GM18498 (cell line): ENCODE data around the gene MAPK10.
"Not testable (repeated sequence)": the region's sequence is repeated elsewhere in the genome, so short reads cannot be mapped to it uniquely, and the experiment has no call there.

Experiments used
- ATAC-seq: cut with Tn5 transposase; IDR thresholded peaks from one replicate; pipeline ENCODE4 v1.9.1; 2021; ENCODE audit warnings: mild to moderate bottlenecking, moderate library complexity; ENCODE audit not compliant: unreplicated experiment

The MAPK10 gene

GRCh38 chr4:86117705-86118302 lies 242.0 kb downstream of the MAPK10 start:
- no peak for ATAC-seq

- no peak for ATAC-seq
Observed at GRCh38 chr4:86114563-86114962, 245.3 kb downstream of the MAPK10 start.

- no peak for ATAC-seq
Observed at GRCh38 chr4:86108834-86109233, 251.0 kb downstream of the MAPK10 start.

GRCh38 chr4:86108137-86108536 lies 251.7 kb downstream of the MAPK10 start:
- ATAC-seq: no peak

- no peak for ATAC-seq
Observed at GRCh38 chr4:86107112-86107511, 252.7 kb downstream of the MAPK10 start.

- no peak for ATAC-seq
Observed at GRCh38 chr4:86106475-86106874, 253.4 kb downstream of the MAPK10 start.

- no peak for ATAC-seq
Observed at GRCh38 chr4:86101841-86102240, 258.0 kb downstream of the MAPK10 start.

- no peak for ATAC-seq
Observed at GRCh38 chr4:86101410-86101809, 258.4 kb downstream of the MAPK10 start.

GRCh38 chr4:86100539-86101215 lies 259.2 kb downstream of the MAPK10 start:
- ATAC-seq: no peak

GRCh38 chr4:86099348-86099747 lies 260.5 kb downstream of the MAPK10 start:
- no peak for ATAC-seq

- ATAC-seq: no peak
Observed at GRCh38 chr4:86098691-86099090, 261.2 kb downstream of the MAPK10 start.

GRCh38 chr4:86096373-86096772 lies 263.5 kb downstream of the MAPK10 start:
- no peak for ATAC-seq

GRCh38 chr4:86092684-86093083 lies 267.2 kb downstream of the MAPK10 start:
- no peak for ATAC-seq

GRCh38 chr4:86091201-86091600 lies 268.7 kb downstream of the MAPK10 start:
- no peak for ATAC-seq

GRCh38 chr4:86089781-86090323 lies 270.0 kb downstream of the MAPK10 start:
- no peak for ATAC-seq

GRCh38 chr4:86089053-86089452 lies 270.8 kb downstream of the MAPK10 start:
- ATAC-seq: no peak

- not testable (repeated sequence) for ATAC-seq
Observed at GRCh38 chr4:86075796-86076195, 284.1 kb downstream of the MAPK10 start.

GRCh38 chr4:86060341-86060740 lies 299.5 kb downstream of the MAPK10 start:
- no peak for ATAC-seq

GRCh38 chr4:86058621-86059020 lies 301.2 kb downstream of the MAPK10 start:
- no peak for ATAC-seq

- no peak for ATAC-seq
Observed at GRCh38 chr4:86055898-86056297, 304.0 kb downstream of the MAPK10 start.

- ATAC-seq: no peak
Observed at GRCh38 chr4:86054286-86055032, 305.4 kb downstream of the MAPK10 start.

GRCh38 chr4:86050496-86050895 lies 309.4 kb downstream of the MAPK10 start:
- ATAC-seq: no peak
